ENCODE measurements around the gene SMC6.

Gene SMC6, protein sequence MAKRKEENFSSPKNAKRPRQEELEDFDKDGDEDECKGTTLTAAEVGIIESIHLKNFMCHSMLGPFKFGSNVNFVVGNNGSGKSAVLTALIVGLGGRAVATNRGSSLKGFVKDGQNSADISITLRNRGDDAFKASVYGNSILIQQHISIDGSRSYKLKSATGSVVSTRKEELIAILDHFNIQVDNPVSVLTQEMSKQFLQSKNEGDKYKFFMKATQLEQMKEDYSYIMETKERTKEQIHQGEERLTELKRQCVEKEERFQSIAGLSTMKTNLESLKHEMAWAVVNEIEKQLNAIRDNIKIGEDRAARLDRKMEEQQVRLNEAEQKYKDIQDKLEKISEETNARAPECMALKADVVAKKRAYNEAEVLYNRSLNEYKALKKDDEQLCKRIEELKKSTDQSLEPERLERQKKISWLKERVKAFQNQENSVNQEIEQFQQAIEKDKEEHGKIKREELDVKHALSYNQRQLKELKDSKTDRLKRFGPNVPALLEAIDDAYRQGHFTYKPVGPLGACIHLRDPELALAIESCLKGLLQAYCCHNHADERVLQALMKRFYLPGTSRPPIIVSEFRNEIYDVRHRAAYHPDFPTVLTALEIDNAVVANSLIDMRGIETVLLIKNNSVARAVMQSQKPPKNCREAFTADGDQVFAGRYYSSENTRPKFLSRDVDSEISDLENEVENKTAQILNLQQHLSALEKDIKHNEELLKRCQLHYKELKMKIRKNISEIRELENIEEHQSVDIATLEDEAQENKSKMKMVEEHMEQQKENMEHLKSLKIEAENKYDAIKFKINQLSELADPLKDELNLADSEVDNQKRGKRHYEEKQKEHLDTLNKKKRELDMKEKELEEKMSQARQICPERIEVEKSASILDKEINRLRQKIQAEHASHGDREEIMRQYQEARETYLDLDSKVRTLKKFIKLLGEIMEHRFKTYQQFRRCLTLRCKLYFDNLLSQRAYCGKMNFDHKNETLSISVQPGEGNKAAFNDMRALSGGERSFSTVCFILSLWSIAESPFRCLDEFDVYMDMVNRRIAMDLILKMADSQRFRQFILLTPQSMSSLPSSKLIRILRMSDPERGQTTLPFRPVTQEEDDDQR

DNA sequence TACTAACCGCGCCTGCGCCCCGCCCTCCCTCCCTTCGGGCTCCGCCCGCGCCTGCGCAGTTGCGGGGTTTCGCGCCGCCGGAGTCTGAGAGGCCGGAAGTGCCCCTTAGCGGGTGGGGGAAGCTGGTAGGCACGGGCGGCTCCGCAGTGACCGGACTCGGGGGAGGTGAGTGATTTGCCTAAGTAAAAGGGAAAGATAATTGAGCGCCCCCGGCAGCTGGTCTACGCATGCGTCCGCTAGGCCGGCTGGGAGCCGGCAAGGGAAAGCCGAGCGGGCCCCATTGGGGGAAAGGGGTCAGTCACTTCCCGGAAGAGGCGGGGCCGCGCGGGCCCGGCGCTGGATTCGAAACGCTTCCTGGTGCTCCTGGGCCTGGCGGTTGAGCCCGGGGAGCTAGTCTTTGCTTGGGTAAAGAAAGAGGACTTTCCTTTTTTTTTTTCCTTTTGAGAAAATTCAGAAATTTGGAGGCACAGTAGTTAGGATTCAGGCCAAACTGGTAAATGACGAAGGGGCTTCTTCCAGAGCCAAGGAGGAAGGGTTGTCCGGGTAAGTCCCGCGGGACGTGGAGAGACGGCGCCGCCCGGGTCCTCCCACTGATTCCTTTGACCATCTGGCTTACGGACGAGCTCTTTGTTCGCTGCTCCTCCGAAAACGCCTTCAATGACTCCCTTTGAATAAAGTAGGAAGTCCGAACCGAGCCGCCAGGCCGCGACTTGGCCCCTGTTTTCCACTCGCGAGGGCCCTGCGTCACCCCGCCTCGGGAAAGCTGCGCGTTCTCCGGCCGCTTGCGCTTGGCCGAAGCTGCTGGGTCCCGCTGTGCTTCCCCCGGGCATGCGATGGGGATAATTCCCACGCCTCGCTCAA lies at the start of gene SMC6, which contains the start of gene GEN1:
Gene SMC6, minus strand, starts transcription at position 8 of the 861 bp plus-strand sequence. CDS start 7,864 bp downstream, outside the sequence.
Gene GEN1, plus strand, starts transcription at position 336 of the 861 bp plus-strand sequence. CDS start 5,806 bp downstream, outside the sequence.
- peak; percentile 84 to 85 for DNase-seq (ENCODE audit: low read depth in 2 of 2)

DNA sequence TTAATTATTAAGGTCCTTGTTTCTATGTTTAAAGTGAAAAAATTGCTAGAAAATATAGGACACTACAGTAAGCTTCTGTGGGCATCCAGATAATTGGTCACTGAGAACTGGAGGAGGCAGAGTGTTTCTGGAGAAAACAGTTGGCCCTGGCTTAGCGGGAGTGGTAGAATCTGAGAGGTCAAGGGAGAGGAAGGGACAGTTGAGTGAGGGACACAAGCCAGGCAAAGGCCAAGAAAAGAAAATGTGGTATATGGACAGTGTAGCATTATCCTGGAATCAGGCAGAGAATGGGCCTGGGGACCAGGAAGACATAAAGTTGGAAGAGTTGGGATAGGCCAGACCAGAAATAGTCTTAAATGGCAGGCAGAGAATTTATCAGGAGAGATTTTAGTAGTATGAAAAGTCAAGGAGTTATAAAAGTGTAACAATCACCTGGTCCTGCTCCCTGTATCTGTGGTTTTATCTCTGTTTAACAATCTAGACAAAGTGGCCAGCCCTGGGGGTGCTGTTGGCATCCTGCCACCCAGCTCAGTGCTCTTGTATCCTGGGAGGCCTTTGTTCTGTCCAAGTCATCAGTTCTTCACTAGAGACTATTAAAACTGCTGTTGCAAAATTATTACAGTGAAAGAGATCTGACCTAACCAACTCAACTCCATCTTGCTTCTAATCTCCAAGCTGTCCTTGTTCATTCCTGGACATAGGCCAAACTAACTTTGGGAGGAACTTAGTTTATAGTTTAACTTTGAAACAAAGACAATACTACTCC lies 47.3 kb upstream of the SMC6 start:
- DNase-seq (ENCODE audit: low read depth in 2 of 2): no peak

DNA sequence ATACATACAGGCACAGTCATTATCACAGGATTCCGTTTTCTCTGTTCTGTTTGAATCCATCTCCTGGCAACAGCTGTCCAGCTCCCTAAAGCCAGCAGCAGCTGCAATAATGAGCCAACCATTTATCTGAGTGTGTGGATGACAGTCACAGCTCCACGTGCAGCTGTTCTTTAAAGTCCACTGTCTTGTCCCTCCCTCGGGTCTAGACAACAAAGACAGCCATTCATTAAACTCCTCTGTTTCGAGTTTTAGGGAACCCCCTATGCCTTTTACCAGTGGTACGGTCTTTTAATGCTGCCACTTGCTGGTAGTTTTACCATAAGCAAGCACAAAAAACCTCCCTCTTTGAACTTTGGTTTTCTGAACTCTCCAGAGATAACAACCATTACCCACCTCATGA lies 46.6 kb upstream of the SMC6 start:
- DNase-seq (ENCODE audit: low read depth in 2 of 2): no peak

DNA sequence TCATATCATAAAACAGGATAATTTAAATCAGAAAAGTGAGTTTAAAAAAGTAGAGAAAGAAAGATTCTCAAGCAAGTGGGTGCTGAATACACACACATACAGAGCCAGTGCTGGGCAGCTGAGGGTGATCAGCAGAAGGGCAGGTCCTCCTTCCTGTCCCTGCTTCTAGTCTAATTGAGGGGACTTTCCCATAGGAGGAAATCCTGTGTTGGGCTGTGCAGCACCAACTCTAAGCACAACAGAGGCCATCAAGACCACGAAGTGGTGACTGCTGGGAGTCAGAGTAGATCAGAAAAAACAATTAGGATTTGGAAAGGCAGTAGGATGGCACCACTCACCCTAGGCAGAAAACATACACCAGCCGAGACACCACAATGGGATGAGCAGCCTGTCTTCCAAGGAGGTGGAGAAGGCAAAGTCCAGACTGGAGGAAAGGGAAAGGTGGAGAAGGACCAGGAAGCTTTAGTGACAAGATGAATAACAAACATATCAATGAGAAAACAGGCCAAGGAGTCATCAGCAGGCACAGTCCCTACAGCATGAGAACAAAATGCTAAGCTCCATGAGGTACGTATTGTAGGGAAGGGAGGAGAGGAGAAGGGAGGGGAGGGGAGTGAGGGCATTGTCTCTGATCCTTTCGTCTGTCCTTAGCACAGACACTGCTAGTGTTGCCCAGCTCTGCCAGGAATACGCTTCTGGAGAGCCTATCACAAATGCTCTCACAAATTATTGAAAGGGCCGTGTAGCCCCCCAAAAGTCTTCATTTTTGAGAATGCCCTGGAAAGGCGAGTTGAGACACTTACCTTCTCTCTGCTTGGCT lies 45.9 kb upstream of the SMC6 start:
- no peak for DNase-seq (ENCODE audit: low read depth in 2 of 2)

DNA sequence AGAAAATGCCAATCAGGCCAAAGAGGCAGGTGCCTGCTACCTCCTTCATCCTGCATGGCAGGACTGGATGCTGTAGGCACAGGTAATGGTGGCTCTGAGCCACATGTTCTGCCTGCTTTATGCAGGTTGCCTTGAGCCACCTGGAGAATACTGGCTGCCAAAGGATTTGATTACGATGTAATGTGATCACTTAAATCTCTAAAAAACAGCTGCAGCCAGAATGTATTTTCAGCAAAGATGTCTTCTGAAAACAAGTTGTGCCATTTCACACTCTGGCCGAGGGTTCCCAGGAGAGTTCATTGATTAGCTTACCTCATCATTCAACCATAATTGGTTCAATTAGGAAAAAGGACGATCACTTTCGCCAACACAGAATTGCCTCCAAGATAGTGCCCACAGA lies 44.7 kb upstream of the SMC6 start:
- DNase-seq (ENCODE audit: low read depth in 2 of 2): no peak

DNA sequence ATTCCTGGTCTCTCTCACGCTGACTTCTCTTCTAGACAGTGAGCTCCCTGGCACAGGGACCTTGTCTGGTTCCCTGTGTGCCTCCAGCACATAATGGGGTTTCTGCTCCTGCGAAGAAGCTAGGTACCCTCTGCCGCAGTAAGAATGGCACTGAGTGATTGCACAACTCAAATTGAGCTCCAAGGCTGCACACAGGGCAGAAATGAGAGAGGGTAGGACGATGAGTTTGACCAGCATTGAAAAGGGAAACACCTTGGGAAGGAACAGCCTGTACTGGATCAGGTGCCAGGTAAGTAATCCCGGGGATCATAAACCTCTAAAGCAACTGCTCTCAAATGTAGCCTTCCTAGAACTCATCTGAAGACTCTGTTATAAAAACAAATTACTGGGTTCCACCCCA lies 41.7 kb upstream of the SMC6 start:
- no peak for DNase-seq (ENCODE audit: low read depth in 2 of 2)

DNA sequence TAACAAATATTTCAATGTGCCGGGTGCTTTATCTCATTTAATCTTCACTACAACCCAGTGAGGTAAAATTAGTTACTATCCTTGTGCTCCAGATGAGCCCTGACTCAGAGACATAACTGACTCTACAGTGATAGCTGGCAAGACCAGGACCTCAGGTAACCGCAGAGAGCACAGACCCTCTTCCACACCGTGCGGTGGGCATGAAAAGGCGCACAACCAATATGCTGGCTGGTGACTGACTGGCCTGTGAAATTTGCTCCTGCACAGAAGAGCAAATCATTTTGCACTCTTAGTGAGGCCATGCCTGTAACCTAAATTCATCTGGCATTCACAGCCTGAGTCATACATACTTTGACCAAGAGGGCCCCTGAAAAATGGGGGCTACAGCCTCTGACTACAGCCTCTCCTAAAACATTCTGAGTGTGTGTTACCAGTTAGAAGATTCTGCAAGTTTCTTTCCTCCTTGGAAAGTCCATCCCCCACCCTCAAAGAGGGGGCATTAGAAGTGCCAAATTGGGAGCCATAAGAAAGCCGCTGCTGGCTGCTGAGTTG lies 40.3 kb upstream of the SMC6 start:
- no peak for DNase-seq (ENCODE audit: low read depth in 2 of 2)

DNA sequence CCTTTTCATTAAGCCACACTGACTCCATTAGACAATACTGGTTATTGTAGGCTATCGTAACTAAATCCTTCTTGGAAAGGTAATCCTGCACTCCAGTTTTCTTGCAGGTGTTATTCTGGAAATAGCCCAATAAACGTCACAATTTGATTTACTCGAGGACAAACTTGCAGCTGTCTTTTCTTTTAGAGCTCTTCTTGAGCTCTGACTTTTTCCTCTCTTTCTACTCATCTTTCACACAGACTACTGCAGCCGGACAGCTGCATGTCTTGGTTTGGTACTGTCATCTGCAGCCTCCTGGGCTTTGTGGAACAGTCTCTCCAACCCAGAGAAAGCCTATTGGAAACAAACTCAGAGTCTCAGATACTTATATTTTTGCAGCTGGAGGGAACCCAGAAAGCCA lies 39.7 kb upstream of the SMC6 start:
- DNase-seq (ENCODE audit: low read depth in 2 of 2): no peak

DNA sequence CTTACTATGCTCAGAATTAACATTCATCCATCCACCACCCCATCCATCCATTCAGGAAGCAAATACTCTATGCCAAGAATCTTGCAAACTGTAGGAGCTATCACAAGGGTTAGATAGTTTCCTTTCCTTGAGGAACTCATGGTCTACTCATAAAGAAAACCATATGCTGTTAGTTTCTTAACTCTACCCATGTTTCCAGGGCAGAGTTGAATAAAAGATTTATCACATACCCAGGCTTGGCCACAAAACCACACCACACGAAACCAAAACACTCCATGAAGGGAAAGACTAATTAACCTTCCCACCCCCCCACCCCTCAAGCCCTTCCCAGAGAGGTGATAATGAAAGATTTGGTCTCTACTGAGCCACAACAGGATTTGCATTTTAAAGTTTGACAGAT lies 38.9 kb upstream of the SMC6 start:
- DNase-seq (ENCODE audit: low read depth in 2 of 2): peak in 1 of 2 donors; percentile 9

DNA sequence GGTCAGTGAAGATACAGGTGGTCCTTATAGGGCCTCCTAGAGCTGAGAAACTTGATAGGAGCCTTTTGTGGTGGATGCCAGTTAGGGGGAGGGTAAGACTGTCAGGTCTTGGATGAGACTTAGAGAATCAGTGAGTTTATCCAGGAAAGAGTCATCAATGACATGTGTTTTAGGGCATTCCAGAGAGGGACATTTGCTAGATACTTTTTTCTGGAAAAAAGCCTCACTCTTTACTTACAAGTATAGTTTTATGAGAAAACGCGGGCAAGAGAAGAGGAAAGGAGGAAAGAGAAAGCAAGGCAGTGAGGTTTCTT lies 38.2 kb upstream of the SMC6 start:
- DNase-seq (ENCODE audit: low read depth in 2 of 2): no peak

DNA sequence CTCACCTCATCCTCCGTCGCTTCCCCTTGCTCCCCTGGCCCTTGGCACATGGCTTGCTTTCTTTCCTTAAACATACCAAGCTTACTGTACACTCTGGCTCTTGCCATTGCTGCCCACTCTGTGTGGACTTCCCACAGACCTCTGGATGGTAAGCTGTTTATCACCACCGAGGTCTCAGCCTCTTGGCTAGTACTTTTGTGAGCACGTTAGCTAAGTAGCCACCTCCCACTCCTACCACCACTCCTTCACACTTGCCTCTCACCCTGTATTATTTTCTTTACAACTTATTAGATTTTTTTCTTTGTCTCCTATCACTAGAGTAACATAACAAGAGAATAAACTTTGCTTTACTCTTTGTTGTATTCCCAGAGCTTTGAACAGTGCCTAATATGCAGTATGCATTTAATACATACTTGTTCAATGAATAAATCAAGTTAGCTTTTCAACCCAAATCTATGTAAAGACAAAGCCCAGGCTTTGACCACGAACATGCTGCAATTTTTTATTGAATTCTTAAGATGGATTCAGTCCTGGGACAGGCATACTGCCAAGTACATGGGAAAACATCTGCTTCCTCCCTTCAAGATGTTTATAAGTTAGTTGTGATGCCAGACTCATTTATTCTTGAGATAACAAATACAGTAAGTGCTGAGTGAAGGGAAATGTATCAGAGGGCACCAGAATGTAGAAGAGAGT lies 37.7 kb upstream of the SMC6 start:
- no peak for DNase-seq (ENCODE audit: low read depth in 2 of 2)

DNA sequence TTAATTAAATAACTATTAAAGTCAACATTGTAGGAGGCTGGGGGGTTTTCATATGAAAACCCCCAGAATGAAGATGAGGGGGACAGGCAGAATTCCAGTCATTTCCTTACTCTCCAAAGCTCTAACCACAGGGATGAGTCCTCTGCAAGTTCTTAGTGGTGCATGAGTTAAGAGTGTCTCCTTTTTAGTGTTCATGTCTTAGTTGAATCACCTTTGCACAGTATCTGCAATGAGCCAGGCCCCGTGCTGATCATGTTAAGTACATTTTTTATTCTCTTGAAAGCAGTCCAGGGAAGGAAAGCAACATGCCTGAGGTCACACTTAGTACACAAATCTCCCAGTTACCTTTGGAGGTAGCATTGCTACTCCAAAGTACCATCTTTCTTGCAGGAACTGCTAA lies 36.9 kb upstream of the SMC6 start:
- no peak for DNase-seq (ENCODE audit: low read depth in 2 of 2)

DNA sequence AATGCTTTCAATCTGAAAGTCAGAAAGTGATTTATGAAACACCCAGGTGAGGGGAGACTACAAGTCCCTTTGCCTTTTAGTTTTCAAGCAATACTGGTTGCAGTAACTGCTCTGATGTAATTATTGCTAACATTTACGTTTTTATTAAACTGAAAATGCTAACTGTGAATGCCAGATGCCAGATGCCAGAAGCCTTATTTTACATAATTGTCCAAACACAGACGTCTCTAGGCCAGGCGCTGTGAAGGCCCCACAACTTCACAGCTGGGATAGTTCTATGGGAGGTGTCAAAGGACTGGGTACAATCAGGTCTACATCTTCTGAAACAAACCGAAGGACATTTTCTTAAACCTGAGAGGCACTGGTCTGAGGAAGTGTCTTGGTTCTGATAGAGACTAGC lies 35.2 kb upstream of the SMC6 start:
- DNase-seq (ENCODE audit: low read depth in 2 of 2): no peak

DNA sequence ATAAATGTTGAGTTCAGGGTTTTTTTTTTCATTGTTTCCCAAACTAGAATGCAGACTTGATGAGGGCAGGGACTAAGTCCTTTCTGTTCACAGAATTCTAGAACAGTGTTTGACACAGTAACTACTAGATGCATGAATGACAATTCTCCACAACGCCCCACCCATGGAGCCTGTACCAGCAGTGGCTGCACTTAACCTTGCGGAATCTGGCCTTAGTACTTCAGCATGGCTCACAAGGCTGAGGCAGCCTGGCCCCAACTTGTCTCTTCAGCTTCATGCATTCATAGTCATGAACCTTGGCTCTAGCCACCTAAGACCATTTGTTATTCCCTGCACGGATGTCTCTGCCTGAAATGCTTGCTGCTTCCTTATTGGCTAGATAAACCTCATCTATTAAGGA lies 33.1 kb upstream of the SMC6 start:
- no peak for DNase-seq (ENCODE audit: low read depth in 2 of 2)

DNA sequence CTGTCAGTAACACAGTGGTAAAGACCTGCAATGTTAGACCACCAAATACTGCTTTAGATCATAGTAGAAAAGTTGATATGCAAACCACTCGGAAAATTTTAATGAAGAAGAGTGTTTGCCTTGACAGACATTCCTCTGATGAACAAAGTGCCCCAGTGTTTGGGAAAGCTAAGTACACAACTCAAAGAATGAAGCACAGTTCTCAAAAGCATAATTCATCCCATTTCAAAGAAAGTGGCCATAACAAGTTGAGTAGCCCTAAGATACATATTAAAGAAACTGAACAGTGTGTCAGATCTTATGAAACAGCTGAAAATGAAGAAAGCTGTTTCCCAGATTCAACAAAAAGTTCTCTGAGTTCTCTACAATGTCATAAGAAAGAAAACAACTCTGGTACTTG lies 27.9 kb upstream of the SMC6 start:
- DNase-seq (ENCODE audit: low read depth in 2 of 2): no peak

DNA sequence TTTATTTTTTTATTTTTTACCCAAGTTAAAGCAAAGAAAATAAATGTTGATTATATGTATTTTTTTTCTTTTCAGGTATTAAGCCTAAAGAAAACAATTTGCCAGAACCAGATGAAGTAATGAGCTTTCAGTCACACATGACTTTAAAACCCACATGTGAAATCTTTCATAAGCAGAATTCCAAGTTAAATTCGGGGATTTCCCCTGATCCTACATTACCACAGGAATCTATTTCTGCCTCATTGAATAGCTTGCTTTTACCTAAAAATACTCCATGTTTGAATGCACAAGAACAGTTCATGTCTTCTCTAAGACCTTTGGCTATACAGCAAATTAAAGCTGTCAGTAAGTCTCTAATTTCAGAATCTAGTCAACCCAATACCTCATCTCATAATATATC lies 26.9 kb upstream of the SMC6 start:
- DNase-seq (ENCODE audit: low read depth in 2 of 2): no peak

DNA sequence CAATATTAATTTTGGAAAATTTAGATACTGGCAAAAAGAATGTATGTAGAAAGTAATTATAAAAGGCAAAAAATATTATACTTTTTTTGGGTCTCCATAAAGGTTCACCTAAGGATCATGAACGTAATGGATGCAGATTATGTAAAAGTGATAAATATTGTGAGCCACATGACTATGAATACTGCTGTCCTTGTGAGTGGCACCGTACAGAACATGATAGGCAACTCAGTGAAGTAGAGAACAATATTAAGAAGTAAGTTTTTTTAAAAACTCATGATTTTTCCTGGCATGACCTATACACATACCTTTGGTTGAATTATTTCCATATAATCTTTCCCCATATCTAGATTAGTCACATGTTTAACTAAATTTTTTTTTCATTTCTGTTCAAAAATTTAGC lies 18.9 kb upstream of the SMC6 start:
- DNase-seq (ENCODE audit: low read depth in 2 of 2): no peak

DNA sequence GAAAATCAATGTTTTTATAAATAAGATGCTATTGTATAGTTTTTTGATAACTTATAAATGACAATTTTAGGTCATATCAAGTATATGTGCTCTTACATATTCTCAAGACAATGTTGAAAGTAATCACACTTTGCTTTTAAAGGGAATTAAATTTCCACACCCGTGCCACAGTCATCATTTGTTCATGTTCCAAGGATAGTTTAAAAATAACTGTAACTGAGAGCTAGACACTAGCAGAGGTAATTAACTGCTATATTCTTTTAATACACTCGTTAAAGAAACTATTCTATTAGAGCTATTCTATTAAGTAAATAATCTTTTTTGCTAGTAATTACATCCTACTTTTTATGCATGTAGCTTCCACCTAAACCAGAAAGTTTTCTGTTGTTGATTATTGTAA lies 18.3 kb upstream of the SMC6 start:
- DNase-seq (ENCODE audit: low read depth in 2 of 2): no peak

DNA sequence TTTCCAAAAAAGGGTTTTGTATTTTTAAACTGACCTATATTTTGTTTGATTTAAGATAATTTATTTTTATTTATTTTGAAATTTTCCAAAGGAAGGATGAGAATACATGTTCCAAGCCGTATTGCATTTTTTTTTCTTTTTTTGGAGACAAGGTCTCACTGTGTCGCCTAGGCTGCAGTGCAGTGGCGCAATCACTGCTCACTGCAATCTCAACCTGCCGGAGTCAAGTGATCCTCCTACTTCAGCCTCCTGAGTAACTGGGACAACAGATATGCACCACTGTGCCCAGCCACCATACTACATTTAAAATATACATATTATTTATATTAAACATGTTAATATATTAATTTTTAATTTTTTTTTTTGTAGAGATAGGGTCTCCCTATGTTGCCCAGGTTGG lies 15.3 kb upstream of the SMC6 start:
- DNase-seq (ENCODE audit: low read depth in 2 of 2): no peak

Data from stimulated activated CD4-positive, alpha-beta T cell treated with anti-CD3 and anti-CD28 coated beads, Interleukin-15, amount 100 ng/mL, for 48 hours (primary cell).